OCI-LY7 (cell line): Measurements from ENCODE around the gene TRMU. TPM values are rescaled to one million over a fixed set of nuclear protein-coding genes. Genes with fewer than 3 reads are reported as not detected.

ENCODE experiments used
- BruUV-seq: library from RNA; stranded (reverse); fragments of 400-500 nt; replicated peaks from 2 replicates; lab custom pipeline; 2021; lab: Mats Ljungman, UMichigan
- CTCF ChIA-PET: fragments of 300-600 bp; sonication (Branson Sonifier 250); formaldehyde crosslinking; loops from one replicate; lab custom pipeline; 2022; ENCODE audit warnings: antibody characterized with exemption; ENCODE audit not compliant: unreplicated experiment; lab: Charles Lee
- POLR2A ChIA-PET: fragments of 300-600 bp; sonication (Branson Sonifier 250); formaldehyde crosslinking; loops from one replicate; lab custom pipeline; 2022; ENCODE audit warnings: antibody characterized with exemption; lab: Charles Lee
- DNase-seq: peaks from one replicate; pipeline ENCODE4 v3.0.0-alpha.2; 2015; ENCODE audit warnings: low spot score
- H2AFZ ChIP-seq: fragments of 200-600 bp; sonication (generic), shearing (Covaris generic); 2 replicates; pipeline ENCODE4 v1.6.1; 2014; ENCODE audit warnings: mild to moderate bottlenecking, antibody characterized with exemption, low read length, moderate library complexity
- H3K27ac ChIP-seq: fragments of 200-600 bp; sonication (generic); 2 replicates; pipeline ENCODE4 v1.5.1; 2014; ENCODE audit warnings: mixed run types, low read depth, mild to moderate bottlenecking, moderate library complexity, low read length, inconsistent platforms; ENCODE audit not compliant: poor library complexity, severe bottlenecking
- H3K36me3 ChIP-seq: fragments of 200-600 bp; sonication (generic); 2 replicates; pipeline ENCODE4 v1.6.1; 2014; ENCODE audit warnings: mild to moderate bottlenecking, antibody characterized with exemption, low read length, moderate library complexity, mixed read lengths; ENCODE audit not compliant: insufficient read depth
- H3K4me1 ChIP-seq: fragments of 200-600 bp; sonication (generic); 2 replicates; pipeline ENCODE4 v1.5.1; 2014; ENCODE audit warnings: mild to moderate bottlenecking, low read length; ENCODE audit not compliant: insufficient read depth, poor library complexity, severe bottlenecking
- H3K4me2 ChIP-seq: fragments of 200-600 bp; sonication (generic); 2 replicates; pipeline ENCODE4 v1.6.1; 2014; ENCODE audit warnings: mild to moderate bottlenecking, low read length
- H3K4me3 ChIP-seq: fragments of 200-600 bp; sonication (generic); 2 replicates; pipeline ENCODE4 v1.5.1; 2014; ENCODE audit warnings: mild to moderate bottlenecking, low read depth, low read length; ENCODE audit not compliant: poor library complexity, severe bottlenecking
- H3K79me2 ChIP-seq: fragments of 200-600 bp; sonication (generic); 2 replicates; pipeline ENCODE4 v1.6.1; 2016; ENCODE audit warnings: low read depth, mild to moderate bottlenecking, low read length, moderate library complexity, mixed read lengths; ENCODE audit not compliant: insufficient read depth
- H3K9me2 ChIP-seq: fragments of 200-600 bp; sonication (generic); 2 replicates; pipeline ENCODE4 v1.6.1; 2016; ENCODE audit warnings: mild to moderate bottlenecking, low read length, mixed read lengths; ENCODE audit not compliant: insufficient read depth
- H3K9me3 ChIP-seq: fragments of 200-600 bp; sonication (generic); 2 replicates; pipeline ENCODE4 v1.6.1; 2014; ENCODE audit warnings: mild to moderate bottlenecking, mixed run types, low read length, mixed read lengths
- H4K20me1 ChIP-seq: fragments of 200-600 bp; sonication (generic); 2 replicates; pipeline ENCODE4 v1.6.1; 2014; ENCODE audit warnings: mild to moderate bottlenecking, antibody characterized with exemption, low read length, moderate library complexity, mixed read lengths; ENCODE audit not compliant: insufficient read depth
- EZH2phosphoT487 ChIP-seq: fragments of 200-600 bp; sonication (generic); IDR thresholded peaks from 2 replicates; pipeline ENCODE4 v1.6.1; 2018; ENCODE audit warnings: low read depth, borderline replicate concordance, mild to moderate bottlenecking, mixed run types, antibody characterized with exemption, low read length, moderate library complexity, mixed read lengths
- intact Hi-C: fragments of 100-400 bp; cut with micrococcal nuclease; formaldehyde crosslinking; loops from one replicate; pipeline ENCODE4 v1.10.0; 2022; ENCODE audit not compliant: unreplicated experiment
- total RNA-seq, 2 experiments: library from RNA; depleted of rRNA in 1 of 2; stranded (reverse); fragments of >200 nt in 1 of 2; shearing (Covaris generic) in 1 of 2; gene quantifications; 2 replicates each; pipeline ENCODE4 v1.2.3, GENCODE V29; 2014 to 2022
- TF ChIP-seq, protein P1 (sequence below): fragments of 200-600 bp; sonication (generic); conservative IDR thresholded peaks from 2 replicates; pipeline ENCODE4 v1.5.1; 2014; ENCODE audit warnings: mild to moderate bottlenecking, antibody characterized with exemption, low read length, moderate library complexity, mixed read lengths

Gene TRMU
- total RNA-seq, 2 experiments from 2014 or later = 88.2 to 121 TPM

DNA sequence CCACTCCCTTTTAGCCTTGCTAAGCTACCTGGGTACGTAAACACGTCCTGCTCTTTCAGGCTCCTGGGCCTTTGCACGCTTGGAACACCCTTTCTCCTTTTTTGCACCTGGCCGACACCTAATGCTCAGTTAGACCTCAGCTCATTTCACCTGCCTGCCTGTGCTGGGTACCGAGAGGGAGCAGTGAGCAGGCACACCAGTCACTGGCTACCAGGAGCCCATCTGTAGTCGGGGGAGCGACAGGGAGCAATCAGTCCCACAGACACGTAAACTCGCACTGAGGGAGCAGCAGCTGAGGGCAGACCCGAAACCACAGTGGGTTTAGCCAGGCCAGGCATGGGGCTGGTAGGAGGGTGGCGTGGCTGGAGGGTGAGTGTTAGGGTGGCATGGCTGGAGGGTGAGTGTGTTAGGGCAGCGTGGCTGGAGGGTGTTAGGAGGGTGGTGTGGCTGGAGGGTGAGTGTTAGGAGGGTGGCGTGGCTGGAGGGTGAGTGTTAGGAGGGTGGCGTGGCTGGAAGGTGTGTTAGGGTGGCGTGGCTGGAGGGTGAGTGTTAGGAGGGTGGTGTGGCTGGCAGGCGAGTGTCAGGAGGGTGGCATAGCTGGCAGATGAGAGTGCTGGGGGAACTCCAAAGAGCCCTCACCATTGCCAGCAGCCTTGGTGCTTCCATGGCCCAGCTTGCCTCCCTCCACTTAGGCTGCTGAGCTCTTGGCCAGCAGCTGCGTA, 45.2 kb upstream of the TRMU start:
- Histone ChIP-seq H3K4me1 (peaks cover 47% of the 10 kb centered on the region), H4K20me1 (no peaks in the 10 kb centered on the region), H3K4me3 (no peak overlapping the region), H3K9me3 (no peaks in the 10 kb centered on the region), H2AFZ (no peak overlapping the region), H3K9me2 (no peaks in the 10 kb centered on the region), H3K79me2 (no peaks in the 10 kb centered on the region), H3K4me2 (no peak overlapping the region), H3K36me3 (no peaks in the 10 kb centered on the region), H3K27ac (no peak overlapping the region)
- ChIA-PET POLR2A (no interaction called here), CTCF (interaction anchor here (0.6 kb wide), 1 partner anchor 165 kb away, joined by 3 read pairs; no protein-coding TSS in a partner anchor)
- TF ChIP-seq, protein P1, sequence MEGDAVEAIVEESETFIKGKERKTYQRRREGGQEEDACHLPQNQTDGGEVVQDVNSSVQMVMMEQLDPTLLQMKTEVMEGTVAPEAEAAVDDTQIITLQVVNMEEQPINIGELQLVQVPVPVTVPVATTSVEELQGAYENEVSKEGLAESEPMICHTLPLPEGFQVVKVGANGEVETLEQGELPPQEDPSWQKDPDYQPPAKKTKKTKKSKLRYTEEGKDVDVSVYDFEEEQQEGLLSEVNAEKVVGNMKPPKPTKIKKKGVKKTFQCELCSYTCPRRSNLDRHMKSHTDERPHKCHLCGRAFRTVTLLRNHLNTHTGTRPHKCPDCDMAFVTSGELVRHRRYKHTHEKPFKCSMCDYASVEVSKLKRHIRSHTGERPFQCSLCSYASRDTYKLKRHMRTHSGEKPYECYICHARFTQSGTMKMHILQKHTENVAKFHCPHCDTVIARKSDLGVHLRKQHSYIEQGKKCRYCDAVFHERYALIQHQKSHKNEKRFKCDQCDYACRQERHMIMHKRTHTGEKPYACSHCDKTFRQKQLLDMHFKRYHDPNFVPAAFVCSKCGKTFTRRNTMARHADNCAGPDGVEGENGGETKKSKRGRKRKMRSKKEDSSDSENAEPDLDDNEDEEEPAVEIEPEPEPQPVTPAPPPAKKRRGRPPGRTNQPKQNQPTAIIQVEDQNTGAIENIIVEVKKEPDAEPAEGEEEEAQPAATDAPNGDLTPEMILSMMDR = no peak
- no peak for DNase-seq
- BruUV-seq = no TSS peak
- intact Hi-C loops = loop anchor here (10.0 kb wide), 1 partner anchor 255 kb away; no protein-coding TSS in a partner anchor

DNA sequence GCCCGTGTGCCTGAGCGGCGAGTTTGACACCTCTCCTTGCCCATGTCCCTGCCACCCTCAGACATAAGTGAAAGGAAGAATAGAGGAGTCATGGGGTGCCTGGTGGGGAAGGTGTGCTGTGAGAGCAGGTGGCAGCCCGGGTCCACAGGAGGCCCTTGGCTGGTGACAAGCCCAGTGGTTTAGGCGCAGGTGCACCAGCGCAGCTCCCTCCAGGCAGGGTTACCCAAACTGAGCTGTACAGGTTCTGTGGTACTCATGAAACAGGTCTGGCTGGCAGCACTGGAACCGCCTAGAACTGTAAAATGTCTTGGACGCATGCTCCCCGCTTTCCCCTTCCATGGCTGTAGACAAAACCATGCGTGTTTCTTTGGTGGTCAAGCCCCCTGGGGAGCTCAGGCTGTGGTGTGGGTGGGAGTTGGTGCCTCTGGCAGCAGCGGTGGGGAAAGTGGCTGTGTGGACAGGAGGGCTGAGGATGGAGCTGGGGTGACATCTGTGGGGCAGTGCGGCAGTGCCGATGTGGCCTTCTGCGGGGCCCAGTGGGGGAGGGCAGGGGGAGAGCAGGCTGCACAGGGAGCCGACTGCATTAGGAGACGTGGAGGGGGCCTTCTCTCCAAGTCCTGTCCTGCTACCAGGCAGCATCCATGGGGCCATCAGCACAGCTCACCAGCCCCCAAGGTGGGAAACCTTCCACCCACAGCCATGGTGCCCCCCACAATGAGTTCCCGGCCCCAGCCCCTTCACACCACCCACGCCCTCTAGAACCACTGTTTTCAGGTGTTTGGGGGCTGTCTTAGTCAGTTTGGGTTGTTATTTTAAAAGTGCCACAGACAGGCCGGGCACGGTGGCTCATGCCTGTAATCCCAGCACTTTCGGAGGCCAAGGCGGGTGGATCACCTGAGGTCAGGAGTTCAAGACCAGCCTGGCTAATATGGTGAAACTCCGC, 44.4 kb upstream of the TRMU start:
- Histone ChIP-seq H3K4me1 (peaks cover 54% of the 10 kb centered on the region), H4K20me1 (no peaks in the 10 kb centered on the region), H2AFZ (no peak overlapping the region), H3K9me2 (no peaks in the 10 kb centered on the region), H3K79me2 (no peaks in the 10 kb centered on the region), H3K4me2 (no peak overlapping the region), H3K9me3 (no peaks in the 10 kb centered on the region), H3K36me3 (no peaks in the 10 kb centered on the region), H3K4me3 (no peak overlapping the region), H3K27ac (no peak overlapping the region)
- CTCF ChIA-PET = interaction anchor here (0.6 kb wide), 1 partner anchor 166 kb away, joined by 3 read pairs; no protein-coding TSS in a partner anchor
- TF ChIP-seq, protein P1 = no peak
- no peak for TF ChIP-seq EZH2phosphoT487
- BruUV-seq = no TSS peak
- intact Hi-C loops = loop anchor here (10.0 kb wide), 1 partner anchor 256 kb away; no protein-coding TSS in a partner anchor
- no peak for DNase-seq
- POLR2A ChIA-PET = no interaction called here
